ENCODE data around the gene NKAIN4.

GRCh38 chr20:63303095-63303666 lies 48.9 kb upstream of the NKAIN4 start:
- TF ChIP-seq MAX (IDR thresholded peaks at IDR 0.05) (no peak), EP300 (IDR thresholded peaks at IDR 0.05; ENCODE audit: borderline replicate concordance) (no peak), FOXM1 (IDR thresholded peaks at IDR 0.05; ENCODE audit: borderline replicate concordance, low read depth) (no peak), EGR1 (IDR thresholded peaks at IDR 0.05) (no peak), REST (IDR thresholded peaks at IDR 0.05; ENCODE audit: low read depth) (no peak), TCF12 (IDR thresholded peaks at IDR 0.05; ENCODE audit: low read depth) (no peak), CREB1 (IDR thresholded peaks at IDR 0.05; ENCODE audit: low read depth) (no peak), YY1 (IDR thresholded peaks at IDR 0.05; ENCODE audit: low read depth) (no peak), NFIC (IDR thresholded peaks at IDR 0.05) (no peak), TAF1 (IDR thresholded peaks at IDR 0.05; ENCODE audit: low read depth) (no peak), TEAD4 (IDR thresholded peaks at IDR 0.05) (no peak), CEBPB (IDR thresholded peaks at IDR 0.05) (no peak), ZBTB7A (IDR thresholded peaks at IDR 0.05; ENCODE audit: low read depth) (no peak), RAD21 (IDR thresholded peaks at IDR 0.05; ENCODE audit: low read depth) (no peak)
